Kidney capillary endothelial cell (primary cell): ENCODE results near the gene NEU3.
"Not testable (repeated sequence)": the region's sequence is repeated elsewhere in the genome, so short reads cannot be mapped to it uniquely, and the experiment has no call there.

ENCODE experiments used
- DNase-seq: peaks from one replicate; pipeline ENCODE4 v3.0.0-alpha.2; 2018; ENCODE audit warnings: low spot score

Gene NEU3

DNA sequence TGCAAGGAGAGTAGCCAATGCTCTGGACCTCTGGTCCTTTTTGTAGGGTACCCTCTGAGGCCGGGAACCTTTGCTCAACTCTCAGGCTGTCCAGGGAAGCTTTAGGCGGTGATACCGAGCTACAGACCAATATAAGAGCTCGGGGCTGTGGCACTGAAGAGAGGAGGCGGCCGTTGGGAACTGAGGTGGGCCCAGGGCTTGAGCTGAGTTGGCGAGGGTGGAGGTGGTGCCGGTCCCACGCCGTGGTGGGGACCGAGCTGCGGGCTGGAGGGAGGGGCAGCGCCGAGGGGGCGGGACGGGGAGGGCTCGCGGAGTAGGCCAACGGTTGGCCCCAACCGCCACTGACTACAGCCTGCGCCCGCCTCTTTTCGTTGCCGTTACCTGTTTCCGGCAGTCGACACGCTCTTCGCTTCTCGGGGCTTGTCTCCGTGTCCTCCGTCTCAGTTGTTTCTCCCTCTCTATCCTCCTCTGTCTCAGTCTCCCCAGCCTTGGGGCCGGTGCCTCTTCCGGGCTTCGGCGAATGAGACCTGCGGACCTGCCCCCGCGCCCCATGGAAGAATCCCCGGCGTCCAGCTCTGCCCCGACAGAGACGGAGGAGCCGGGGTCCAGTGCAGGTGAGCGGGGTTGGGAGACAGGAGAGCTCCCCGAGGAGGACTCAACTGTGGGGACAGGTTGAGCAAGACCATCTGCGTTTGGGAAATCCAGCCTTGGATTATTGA, at the start of gene NEU3:
TSS of gene NEU3 (plus strand) at position 393 of the 719 bp plus-strand sequence. CDS start at position 521, 128 bp downstream.
- peak; percentile 51 for DNase-seq

DNA sequence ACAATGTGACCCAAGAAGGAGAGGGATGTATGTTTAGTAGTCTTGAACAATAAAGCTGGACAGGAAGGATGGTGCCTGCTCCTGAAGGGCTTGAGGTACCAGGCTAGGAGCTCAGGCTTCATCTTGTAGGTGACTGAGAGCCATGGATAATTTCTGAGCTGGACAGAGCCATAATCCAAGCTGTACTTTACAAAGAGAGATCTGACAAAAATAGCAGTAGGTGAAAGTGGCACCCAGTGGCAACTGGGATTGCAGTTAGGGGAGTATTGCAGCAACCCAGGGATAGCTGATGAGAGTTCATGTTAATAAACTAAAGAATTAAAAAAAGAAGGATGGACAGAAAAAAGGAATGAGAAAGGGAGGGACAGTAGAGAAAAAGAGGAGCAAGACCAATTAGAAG, 47.2 kb upstream of the NEU3 start:
- DNase-seq: no peak

DNA sequence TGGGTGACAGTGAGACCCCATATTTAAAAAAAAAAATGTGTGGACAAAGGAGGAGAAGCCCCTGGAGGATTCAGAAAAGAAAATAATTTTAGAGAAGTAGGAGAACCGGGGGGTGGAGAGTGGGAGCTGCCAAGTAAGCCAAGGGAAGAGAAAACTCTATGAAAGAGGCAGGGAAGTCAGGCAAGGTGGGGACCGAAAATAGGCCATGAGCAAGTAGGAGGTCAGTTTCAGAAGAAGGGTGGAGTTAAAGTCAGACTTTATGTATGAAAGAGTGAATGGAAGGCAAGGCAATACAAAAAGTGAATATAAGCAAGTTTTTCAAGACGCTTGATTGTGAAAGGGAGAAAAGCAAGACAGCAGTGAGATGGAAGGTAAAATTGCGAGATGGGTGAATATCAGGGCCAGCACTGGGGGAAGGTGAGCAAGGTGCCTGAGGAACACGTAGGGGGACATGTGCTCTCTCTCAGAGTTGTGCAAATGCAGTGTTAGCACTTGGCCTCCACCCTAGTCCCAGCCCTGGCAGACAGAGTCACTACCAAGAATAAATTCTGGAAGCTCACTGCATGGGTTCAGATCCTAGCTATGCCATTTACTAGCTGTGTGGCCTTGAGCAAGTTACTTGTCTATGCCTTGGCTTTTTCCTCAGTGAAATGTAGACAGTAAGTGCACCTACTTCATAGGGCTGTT, 46.5 kb upstream of the NEU3 start:
- DNase-seq: no peak

DNA sequence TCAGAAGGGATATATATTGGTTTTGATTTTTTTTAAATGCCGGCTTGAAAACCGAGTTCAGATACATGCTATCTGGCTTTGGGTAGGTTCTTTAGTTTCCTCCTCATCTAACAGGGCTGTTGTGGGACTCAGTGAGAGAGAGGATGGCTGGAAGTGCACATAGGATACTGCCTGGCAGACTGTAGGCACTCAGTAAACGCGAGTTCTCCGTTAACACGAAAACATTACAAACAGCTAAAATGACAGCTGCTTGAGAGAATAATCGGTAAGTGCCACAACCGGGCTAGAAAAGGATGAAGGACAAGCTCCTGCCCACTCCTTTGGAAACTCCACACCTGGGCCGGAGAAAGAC, 40.2 kb upstream of the NEU3 start:
- no peak for DNase-seq

- DNase-seq: peak; percentile 95
Measured at GRCh38 chr11:74948898-74949752, 39.6 kb upstream of the NEU3 start, which contains the start of the genes SPCS2 and XRRA1. TSS of gene SPCS2 (plus strand) at chr11:74949266. CDS start at chr11:74949286, 20 bp downstream. TSS of gene XRRA1 (minus strand) at chr11:74949091. CDS start at chr11:74940878, 8,213 bp downstream.

GRCh38 chr11:74949753-74950137, 39.0 kb upstream of the NEU3 start:
- DNase-seq: no peak

GRCh38 chr11:74950374-74950969, 38.3 kb upstream of the NEU3 start:
- no peak for DNase-seq

- no peak for DNase-seq
Measured at GRCh38 chr11:74951226-74951625, 37.5 kb upstream of the NEU3 start.

DNA sequence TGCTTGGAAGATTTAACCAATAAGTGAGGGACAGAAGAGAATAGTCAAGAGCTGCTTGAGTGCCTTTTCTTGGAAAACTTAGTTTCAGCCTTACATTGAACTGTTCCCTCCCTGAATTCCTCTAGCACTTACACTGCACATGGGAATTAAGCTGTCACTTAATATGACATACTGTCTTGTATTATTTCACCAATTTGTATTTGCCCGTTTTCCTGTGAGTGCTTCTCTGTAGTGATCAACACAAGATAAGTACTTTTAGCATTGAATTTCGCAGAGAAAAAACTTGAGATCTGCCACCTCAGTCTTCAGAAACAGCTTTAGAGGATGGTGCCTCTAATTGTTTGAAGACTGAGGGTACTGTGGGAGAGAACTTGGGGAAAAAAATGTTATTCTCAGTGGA, 36.0 kb upstream of the NEU3 start:
- no peak for DNase-seq

DNA sequence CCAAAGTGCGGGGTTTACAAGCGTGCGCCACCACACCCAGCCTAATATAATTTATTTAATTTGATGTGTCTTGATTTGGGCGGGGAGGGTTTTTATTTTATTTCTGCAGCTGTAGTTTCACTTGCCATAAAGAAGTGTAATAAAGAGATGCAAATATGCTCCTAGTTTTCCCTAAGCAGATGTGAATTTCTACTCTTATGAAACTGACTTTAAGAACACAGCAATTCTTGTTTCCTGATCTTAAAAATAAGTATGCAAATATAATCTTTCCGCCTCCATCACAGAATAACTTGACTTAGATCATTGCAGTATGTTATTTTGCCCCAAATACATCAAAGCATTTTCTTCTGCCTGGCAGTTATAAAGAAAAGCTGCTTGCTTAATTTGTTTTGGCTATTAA, 35.3 kb upstream of the NEU3 start:
- no peak for DNase-seq

DNA sequence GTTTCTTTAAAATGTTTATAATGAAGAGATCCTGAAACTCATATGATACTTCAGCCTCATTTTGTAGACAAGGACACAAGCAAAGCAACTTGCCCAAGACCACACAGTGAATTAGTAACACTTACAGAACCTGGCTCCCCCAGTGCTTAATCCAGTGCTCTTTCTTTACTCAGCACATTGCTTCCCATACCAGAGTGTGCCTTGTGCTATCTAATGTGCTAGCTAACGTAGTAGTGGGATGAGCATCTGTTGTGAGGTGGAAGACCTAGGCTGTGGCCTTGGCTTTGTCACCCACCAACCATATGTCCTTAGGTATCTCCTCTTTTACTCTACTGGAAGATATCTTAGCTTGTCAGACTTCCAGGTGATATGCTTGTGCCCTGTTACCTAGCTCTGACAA, 34.5 kb upstream of the NEU3 start:
- DNase-seq: no peak

DNA sequence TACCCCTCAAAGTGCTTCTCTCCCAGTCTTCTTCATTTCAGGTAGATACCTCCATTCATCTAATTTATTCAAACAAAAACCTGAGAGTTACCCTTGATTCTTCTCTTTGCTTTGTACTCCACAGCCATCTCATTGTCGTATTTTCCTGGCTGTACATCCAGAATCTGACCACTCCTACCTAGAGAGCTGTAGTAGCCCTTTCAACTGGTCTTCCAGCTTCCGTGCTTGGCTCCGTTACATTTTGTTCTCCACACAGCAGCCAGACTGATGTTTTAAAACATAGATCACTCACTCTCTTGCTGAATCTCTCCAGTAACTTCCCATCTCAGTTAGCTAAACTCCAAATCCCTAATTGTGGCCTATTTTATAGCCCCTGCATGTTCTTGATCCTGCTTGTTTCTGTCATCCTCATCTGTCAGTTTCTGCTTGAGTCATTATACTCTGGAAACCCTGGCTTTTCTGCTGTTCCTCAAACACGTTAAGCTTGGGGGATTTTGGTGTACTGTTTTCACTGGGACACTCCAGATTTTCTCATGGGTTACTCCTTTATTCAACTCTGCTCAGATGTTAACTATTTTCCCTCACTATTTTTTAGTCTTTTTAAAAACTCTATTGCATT, 32.2 kb upstream of the NEU3 start:
- DNase-seq: no peak

DNA sequence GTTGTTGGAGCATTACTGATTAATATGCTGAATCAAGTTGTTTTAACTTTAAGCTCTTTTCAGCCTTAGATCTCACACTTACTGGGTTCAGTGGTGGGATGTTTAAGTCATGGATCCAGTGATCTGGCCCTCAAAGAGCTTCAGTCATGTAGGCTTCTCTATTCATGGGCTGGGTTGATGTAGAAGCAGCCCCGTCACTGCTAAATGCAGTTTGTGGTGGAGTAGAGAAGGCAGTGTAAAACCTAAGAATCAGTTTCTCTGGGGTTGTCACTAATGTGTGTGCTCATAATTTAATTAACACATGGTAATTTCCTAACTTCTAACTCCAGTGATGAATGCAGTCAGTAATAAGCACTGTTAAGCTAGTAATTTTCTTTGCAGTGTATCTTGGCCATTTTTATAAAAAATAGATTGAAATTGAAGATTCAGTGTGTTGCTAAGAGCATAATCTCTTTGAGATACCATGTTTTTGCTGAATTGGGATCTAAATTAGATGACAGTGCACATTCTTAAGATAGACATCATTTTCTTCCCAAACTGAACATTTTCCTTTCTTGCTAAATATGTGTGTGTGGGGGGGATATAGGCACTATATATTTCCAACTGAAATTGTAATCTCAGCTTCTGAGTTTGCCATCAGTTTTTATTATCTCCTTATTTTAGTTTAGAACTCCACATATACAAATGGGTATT, 30.6 kb upstream of the NEU3 start:
- no peak for DNase-seq

DNA sequence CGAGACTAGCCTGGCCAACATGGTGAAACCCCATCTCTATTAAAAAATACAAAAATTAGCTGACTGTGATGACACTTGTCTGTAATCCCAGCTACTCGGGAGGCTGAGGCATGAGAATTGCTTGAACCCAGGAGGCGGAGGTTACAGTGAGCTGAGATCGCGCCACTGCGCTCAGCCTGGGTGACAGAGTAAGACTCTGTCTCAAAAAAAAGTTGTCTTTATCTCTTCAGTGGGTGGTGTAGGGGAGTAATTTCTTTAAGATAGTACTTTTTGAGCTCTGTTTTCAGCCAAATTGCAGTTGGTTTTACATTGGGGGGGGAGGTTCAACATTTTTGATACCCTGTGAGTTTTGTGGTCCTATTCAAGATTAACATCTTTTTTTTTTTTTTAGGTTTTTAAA, 28.6 kb upstream of the NEU3 start:
- DNase-seq: not testable (repeated sequence)

DNA sequence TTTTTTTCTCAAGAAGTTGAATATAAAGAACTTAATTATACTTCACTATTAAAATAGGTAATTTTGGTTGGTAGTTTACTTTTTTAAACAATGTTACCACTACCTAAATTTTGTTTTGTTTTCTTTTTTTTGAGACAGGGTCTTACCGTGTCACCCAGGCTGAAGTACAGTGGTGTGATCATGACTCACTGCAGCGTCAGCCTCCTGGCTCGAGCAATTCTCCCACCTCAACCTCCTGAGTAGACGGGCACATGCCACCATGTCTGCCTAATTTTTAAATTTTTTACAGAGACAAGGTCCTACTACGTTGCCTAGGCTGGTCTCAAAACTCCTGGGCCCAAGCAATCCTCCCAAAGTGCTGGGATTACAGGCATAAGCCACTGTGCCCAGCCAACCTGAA, 22.1 kb upstream of the NEU3 start:
- no peak for DNase-seq

GRCh38 chr11:74970852-74971395, 17.8 kb upstream of the NEU3 start:
- DNase-seq: no peak

GRCh38 chr11:74971424-74971823, 17.3 kb upstream of the NEU3 start:
- DNase-seq: no peak

- DNase-seq: no peak
Measured at GRCh38 chr11:74978041-74978440, 10.7 kb upstream of the NEU3 start.

- no peak for DNase-seq
Measured at GRCh38 chr11:74980634-74981033, 8.1 kb upstream of the NEU3 start.

GRCh38 chr11:74981888-74982287, 6.8 kb upstream of the NEU3 start:
- DNase-seq: no peak

- DNase-seq: no peak
Measured at GRCh38 chr11:74984070-74984469, 4.7 kb upstream of the NEU3 start.
